Activated T-helper 17 cell treated with anti-CD3 and anti-CD28 coated beads, Interleukin-2, amount 50 U/mL, for 72 hours (primary cell): ENCODE measurements around the gene MMP14. TPM values are rescaled to one million over a fixed set of nuclear protein-coding genes. Genes with fewer than 3 reads are reported as not detected.
A peak's percentile ranks its signal among the peaks of the same experiment; 100 is the strongest.
"Not testable (repeated sequence)": the region's sequence is repeated elsewhere in the genome, so short reads cannot be mapped to it uniquely, and the experiment has no call there.

Experiments
- ATAC-seq: fragments of 150-1000 bp; cut with Tn5 transposase; replicated peaks from 2 replicates; pipeline ENCODE4 v1.10.0; 2021; ENCODE audit warnings: mild to moderate bottlenecking, moderate library complexity
- H3K27ac Mint-ChIP-seq: one replicate; pipeline ENCODE4 v1.8.0; 2022; ENCODE audit warnings: mixed read lengths
- H3K27me3 Mint-ChIP-seq: one replicate; pipeline ENCODE4 v1.8.0; 2022; ENCODE audit warnings: mixed read lengths
- H3K36me3 Mint-ChIP-seq: one replicate; pipeline ENCODE4 v1.8.0; 2022; ENCODE audit warnings: low read depth, mild to moderate bottlenecking, mixed read lengths
- H3K4me1 Mint-ChIP-seq: one replicate; pipeline ENCODE4 v1.8.0; 2022; ENCODE audit warnings: mixed read lengths
- H3K4me3 Mint-ChIP-seq: one replicate; pipeline ENCODE4 v1.8.0; 2022; ENCODE audit warnings: mild to moderate bottlenecking, mixed read lengths
- H3K9me3 Mint-ChIP-seq: one replicate; pipeline ENCODE4 v1.8.0; 2022; ENCODE audit warnings: mixed read lengths
- total RNA-seq, 2 donors: library from RNA; stranded (reverse); gene quantifications; one replicate each; pipeline ENCODE4 v1.2.3, GENCODE V29; 2022

Gene MMP14
- total RNA-seq, 2 donors from 2014 or later = 1.5 to 2.1 TPM

GRCh38 chr14:22805235-22805634, 31.1 kb upstream of the MMP14 start:
- not testable (repeated sequence) for H3K27ac Mint-ChIP-seq

GRCh38 chr14:22807432-22808087, 28.8 kb upstream of the MMP14 start:
- Mint-ChIP-seq H3K27ac (no peak overlapping the region), H3K4me1 (peaks cover 4% of the 10 kb centered on the region), H3K36me3 (no peaks in the 10 kb centered on the region), H3K9me3 (no peaks in the 10 kb centered on the region), H3K4me3 (no peak overlapping the region), H3K27me3 (peaks cover 14% of the 10 kb centered on the region)
- no peak for ATAC-seq

More at GRCh38 chr14:22805235-22805634, 31.1 kb upstream of the MMP14 start:
- not testable (repeated sequence) for H3K9me3 Mint-ChIP-seq, H3K4me1 Mint-ChIP-seq, ATAC-seq, H3K4me3 Mint-ChIP-seq, H3K36me3 Mint-ChIP-seq
- peaks cover 28% of the 10 kb centered on the region for H3K27me3 Mint-ChIP-seq

- peaks cover 4% of the 10 kb centered on the region for H3K4me1 Mint-ChIP-seq
- no peak overlapping the region for H3K27ac Mint-ChIP-seq
- no peaks in the 10 kb centered on the region for H3K9me3 Mint-ChIP-seq
- H3K4me3 Mint-ChIP-seq = no peak overlapping the region
- peaks cover 10% of the 10 kb centered on the region for H3K27me3 Mint-ChIP-seq
- ATAC-seq = no peak
- no peaks in the 10 kb centered on the region for H3K36me3 Mint-ChIP-seq
Observed at GRCh38 chr14:22808388-22809209, 27.8 kb upstream of the MMP14 start.

- Mint-ChIP-seq H3K36me3 (no peaks in the 10 kb centered on the region), H3K9me3 (no peaks in the 10 kb centered on the region), H3K4me1 (peaks cover 4% of the 10 kb centered on the region), H3K4me3 (no peak overlapping the region), H3K27me3 (peaks cover 3% of the 10 kb centered on the region), H3K27ac (no peak overlapping the region)
- ATAC-seq = no peak
Observed at GRCh38 chr14:22811722-22812121, 24.7 kb upstream of the MMP14 start.

- Mint-ChIP-seq H3K36me3 (no peaks in the 10 kb centered on the region), H3K4me1 (peaks cover 4% of the 10 kb centered on the region), H3K27me3 (no peaks in the 10 kb centered on the region), H3K9me3 (no peaks in the 10 kb centered on the region), H3K27ac (no peak overlapping the region), H3K4me3 (no peak overlapping the region)
- no peak for ATAC-seq
Observed at GRCh38 chr14:22812744-22813143, 23.6 kb upstream of the MMP14 start.

GRCh38 chr14:22813145-22813544, 23.2 kb upstream of the MMP14 start:
- Mint-ChIP-seq H3K9me3 (no peaks in the 10 kb centered on the region), H3K4me3 (no peak overlapping the region), H3K4me1 (peaks cover 4% of the 10 kb centered on the region), H3K27ac (no peak overlapping the region), H3K27me3 (no peaks in the 10 kb centered on the region), H3K36me3 (no peaks in the 10 kb centered on the region)
- ATAC-seq = no peak

- no peaks in the 10 kb centered on the region for H3K9me3 Mint-ChIP-seq
- H3K27me3 Mint-ChIP-seq = no peaks in the 10 kb centered on the region
- H3K4me3 Mint-ChIP-seq = no peak overlapping the region
- H3K36me3 Mint-ChIP-seq = no peaks in the 10 kb centered on the region
- H3K27ac Mint-ChIP-seq = no peak overlapping the region
- no peak for ATAC-seq
- H3K4me1 Mint-ChIP-seq = peaks cover 4% of the 10 kb centered on the region
Observed at GRCh38 chr14:22814373-22814772, 22.0 kb upstream of the MMP14 start.

GRCh38 chr14:22814941-22815713, 21.3 kb upstream of the MMP14 start, which contains the start of gene SLC7A7:
Gene SLC7A7 (minus strand): TSS chr14:22815435. CDS start chr14:22813398, 2,037 bp downstream.
- H3K27ac Mint-ChIP-seq = no peak within 1 kb of the TSS
- no peaks in the 10 kb centered on the region for H3K27me3 Mint-ChIP-seq
- H3K4me3 Mint-ChIP-seq = no peak within 1 kb of the TSS
- peaks cover 4% of the 10 kb centered on the region for H3K4me1 Mint-ChIP-seq
- no peaks in the 10 kb centered on the region for H3K36me3 Mint-ChIP-seq
- no peak for ATAC-seq
- no peaks in the 10 kb centered on the region for H3K9me3 Mint-ChIP-seq

- Mint-ChIP-seq H3K4me1 (no peaks in the 10 kb centered on the region), H3K9me3 (no peaks in the 10 kb centered on the region), H3K4me3 (no peak overlapping the region), H3K27ac (peak overlapping the region; percentile 66), H3K36me3 (no peaks in the 10 kb centered on the region), H3K27me3 (peaks cover 9% of the 10 kb centered on the region)
- ATAC-seq = peak; percentile 67
Observed at GRCh38 chr14:22819151-22819988, 17.0 kb upstream of the MMP14 start.

- Mint-ChIP-seq H3K27me3 (peaks cover 12% of the 10 kb centered on the region), H3K9me3 (no peaks in the 10 kb centered on the region), H3K36me3 (no peaks in the 10 kb centered on the region), H3K4me3 (no peak overlapping the region), H3K4me1 (peaks cover 3% of the 10 kb centered on the region), H3K27ac (no peak overlapping the region)
- ATAC-seq = no peak
Observed at GRCh38 chr14:22820731-22821130, 15.7 kb upstream of the MMP14 start.

GRCh38 chr14:22821193-22822015, 15.0 kb upstream of the MMP14 start:
- Mint-ChIP-seq H3K4me1 (peaks cover 5% of the 10 kb centered on the region), H3K27ac (no peak overlapping the region), H3K9me3 (no peaks in the 10 kb centered on the region), H3K4me3 (peak overlapping the region; percentile 1), H3K36me3 (no peaks in the 10 kb centered on the region), H3K27me3 (peaks cover 13% of the 10 kb centered on the region)
- ATAC-seq = no peak

- no peaks in the 10 kb centered on the region for H3K9me3 Mint-ChIP-seq
- H3K27me3 Mint-ChIP-seq = peaks cover 13% of the 10 kb centered on the region
- H3K4me3 Mint-ChIP-seq = peak overlapping the region; percentile 1
- no peak for ATAC-seq
- no peaks in the 10 kb centered on the region for H3K36me3 Mint-ChIP-seq
- no peak overlapping the region for H3K27ac Mint-ChIP-seq
- peaks cover 5% of the 10 kb centered on the region for H3K4me1 Mint-ChIP-seq
Observed at GRCh38 chr14:22822016-22822570, 14.3 kb upstream of the MMP14 start.

- ATAC-seq = peak; percentile 76
- no peaks in the 10 kb centered on the region for H3K36me3 Mint-ChIP-seq
- H3K4me3 Mint-ChIP-seq = peak overlapping the region; percentile 54
- H3K27me3 Mint-ChIP-seq = peaks cover 13% of the 10 kb centered on the region
- peaks cover 5% of the 10 kb centered on the region for H3K4me1 Mint-ChIP-seq
- no peaks in the 10 kb centered on the region for H3K9me3 Mint-ChIP-seq
- H3K27ac Mint-ChIP-seq = no peak overlapping the region
Observed at GRCh38 chr14:22822571-22823098, 13.8 kb upstream of the MMP14 start.
